ENCODE results near the gene KLHL17.

DNA sequence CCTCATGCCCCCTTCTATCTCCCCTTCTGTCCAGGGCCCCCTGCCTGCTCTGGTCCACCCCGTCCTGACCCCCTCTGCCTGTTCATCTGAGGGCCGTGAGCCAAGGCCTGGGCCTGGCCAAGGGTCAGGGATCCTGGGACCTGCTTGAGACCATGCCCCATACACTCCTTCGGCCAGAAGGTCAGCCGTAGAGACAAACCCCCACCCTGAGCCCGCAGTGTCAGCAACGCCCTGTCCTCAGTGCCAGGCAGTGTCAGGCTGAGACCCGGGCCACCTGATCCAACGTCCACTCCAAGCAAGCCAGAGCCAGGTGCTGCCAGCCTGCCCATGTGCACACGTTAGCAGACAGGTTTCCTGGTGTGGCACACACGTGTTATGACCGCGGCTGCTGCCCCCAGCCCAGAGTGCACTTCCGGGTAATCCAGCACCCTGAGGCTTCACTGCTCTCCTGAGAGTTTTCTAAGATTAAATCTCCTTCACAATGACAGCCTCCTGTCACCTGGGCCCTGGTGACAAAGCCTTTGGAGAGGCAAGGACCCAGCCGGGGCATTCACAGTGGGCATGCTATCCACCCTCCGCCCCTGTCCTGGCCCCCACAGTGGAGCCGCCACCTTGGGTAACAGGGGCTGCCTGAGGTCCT is 46.8 kb upstream of the KLHL17 start:
- TF ChIP-seq CTCF (IDR thresholded peaks at IDR 0.05; ENCODE audit: low read length) (no peak), EZH2 (optimal IDR thresholded peaks at IDR 0.05; ENCODE audit: low read depth, low read length) (no peak)
